Activated B cell treated with CpG ODN at 0.5 μM for 24 hours (primary cell): ENCODE results near the gene FAM168A. TPM values are rescaled to one million over a fixed set of nuclear protein-coding genes. Genes with fewer than 3 reads are reported as not detected.
A peak's percentile ranks its signal among the peaks of the same experiment; 100 is the strongest.

Source experiments
- ATAC-seq: fragments of 200-7000 bp; cut with Tn5 transposase; one replicate; pipeline ENCODE4 v1.10.0; 2021; ENCODE audit warnings: low read depth, mild to moderate bottlenecking, moderate library complexity
- CTCF ChIA-PET: fragments of 350-600 bp; sonication (Branson Sonifier 250); formaldehyde crosslinking; loops from one replicate; lab custom pipeline; 2021; ENCODE audit warnings: antibody characterized with exemption; lab: Charles Lee
- POLR2A ChIA-PET: fragments of 350-600 bp; sonication (Branson Sonifier 250); formaldehyde crosslinking; loops from one replicate; lab custom pipeline; 2021; ENCODE audit warnings: antibody characterized with exemption; lab: Charles Lee
- DNase-seq: peaks from one replicate; pipeline ENCODE4 v3.0.0; 2022
- H3K27ac Mint-ChIP-seq: one replicate; pipeline ENCODE4 v1.8.0; 2020; ENCODE audit warnings: mixed read lengths
- H3K27me3 Mint-ChIP-seq: one replicate; pipeline ENCODE4 v1.8.0; 2021; ENCODE audit warnings: mixed read lengths
- H3K36me3 Mint-ChIP-seq: one replicate; pipeline ENCODE4 v1.8.0; 2021; ENCODE audit warnings: low read depth, mixed read lengths
- H3K4me1 Mint-ChIP-seq: one replicate; pipeline ENCODE4 v1.8.0; 2021; ENCODE audit warnings: mixed read lengths
- H3K4me3 Mint-ChIP-seq: one replicate; pipeline ENCODE4 v1.8.0; 2020; ENCODE audit warnings: mild to moderate bottlenecking, mixed read lengths
- H3K9me3 Mint-ChIP-seq: one replicate; pipeline ENCODE4 v1.8.0; 2020; ENCODE audit warnings: mixed read lengths
- intact Hi-C: fragments of 100-400 bp; cut with micrococcal nuclease; formaldehyde crosslinking; loops from one replicate; pipeline ENCODE4 v1.15.1; 2024
- total RNA-seq: library from RNA; stranded (reverse); gene quantifications from 2 replicates; pipeline ENCODE4 v1.2.3, GENCODE V29; 2022
- TF ChIP-seq, protein P1 (sequence below): fragments of 200-600 bp; IDR thresholded peaks from one replicate; pipeline ENCODE4 v1.8.0; 2022; ENCODE audit warnings: antibody characterized with exemption, mild to moderate bottlenecking

FAM168A gene
- total RNA-seq, 1 donor from 2014 or later, result 16.5 TPM

DNA sequence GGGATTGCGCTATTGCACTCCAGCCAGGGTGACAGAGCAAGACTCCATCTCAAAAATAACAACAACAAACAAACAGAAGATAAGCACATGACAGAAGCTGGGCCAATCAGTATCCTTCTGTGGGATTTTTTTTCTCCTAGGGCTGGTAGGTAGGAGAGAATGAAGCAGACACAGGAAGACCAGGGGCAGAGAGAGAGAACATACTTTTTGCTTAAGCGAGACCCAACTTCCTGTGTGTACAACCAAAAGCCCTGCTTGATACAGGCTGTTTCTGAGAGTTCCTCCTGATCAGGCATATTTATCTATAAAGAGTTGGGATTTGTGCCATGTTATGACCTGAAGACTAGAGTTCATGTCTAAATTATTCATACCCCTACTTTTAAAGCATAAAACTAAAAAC lies 36.1 kb upstream of the FAM168A start:
- ATAC-seq (no peak), DNase-seq (no peak)
- Mint-ChIP-seq H3K4me1 (no peaks in the 10 kb centered on the region), H3K27ac (no peak overlapping the region), H3K27me3 (no peaks in the 10 kb centered on the region), H3K36me3 (no peaks in the 10 kb centered on the region), H3K4me3 (no peak overlapping the region), H3K9me3 (peaks cover 3% of the 10 kb centered on the region)
- POLR2A ChIA-PET, result no interaction called here
- TF ChIP-seq, protein P1, sequence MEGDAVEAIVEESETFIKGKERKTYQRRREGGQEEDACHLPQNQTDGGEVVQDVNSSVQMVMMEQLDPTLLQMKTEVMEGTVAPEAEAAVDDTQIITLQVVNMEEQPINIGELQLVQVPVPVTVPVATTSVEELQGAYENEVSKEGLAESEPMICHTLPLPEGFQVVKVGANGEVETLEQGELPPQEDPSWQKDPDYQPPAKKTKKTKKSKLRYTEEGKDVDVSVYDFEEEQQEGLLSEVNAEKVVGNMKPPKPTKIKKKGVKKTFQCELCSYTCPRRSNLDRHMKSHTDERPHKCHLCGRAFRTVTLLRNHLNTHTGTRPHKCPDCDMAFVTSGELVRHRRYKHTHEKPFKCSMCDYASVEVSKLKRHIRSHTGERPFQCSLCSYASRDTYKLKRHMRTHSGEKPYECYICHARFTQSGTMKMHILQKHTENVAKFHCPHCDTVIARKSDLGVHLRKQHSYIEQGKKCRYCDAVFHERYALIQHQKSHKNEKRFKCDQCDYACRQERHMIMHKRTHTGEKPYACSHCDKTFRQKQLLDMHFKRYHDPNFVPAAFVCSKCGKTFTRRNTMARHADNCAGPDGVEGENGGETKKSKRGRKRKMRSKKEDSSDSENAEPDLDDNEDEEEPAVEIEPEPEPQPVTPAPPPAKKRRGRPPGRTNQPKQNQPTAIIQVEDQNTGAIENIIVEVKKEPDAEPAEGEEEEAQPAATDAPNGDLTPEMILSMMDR, result no peak
- intact Hi-C loops, result no loop called here
- CTCF ChIA-PET, result no interaction called here

GRCh38 chr11:73632996-73633395 lies 35.1 kb upstream of the FAM168A start:
- no peaks in the 10 kb centered on the region for H3K36me3 Mint-ChIP-seq
- CTCF ChIA-PET, result no interaction called here
- POLR2A ChIA-PET, result interaction anchor here (0.6 kb wide), 1 partner anchor 1116 kb away, joined by 3 read pairs; no protein-coding TSS in a partner anchor
- H3K4me1 Mint-ChIP-seq, result no peaks in the 10 kb centered on the region
- peaks cover 3% of the 10 kb centered on the region for H3K9me3 Mint-ChIP-seq
- no peaks in the 10 kb centered on the region for H3K27me3 Mint-ChIP-seq
- DNase-seq (no peak), ATAC-seq (no peak)
- intact Hi-C loops, result no loop called here
- TF ChIP-seq, protein P1, result no peak
- H3K4me3 Mint-ChIP-seq, result no peak overlapping the region
- H3K27ac Mint-ChIP-seq, result no peak overlapping the region

GRCh38 chr11:73629907-73630306 lies 32.0 kb upstream of the FAM168A start:
- intact Hi-C loops, result no loop called here
- H3K27me3 Mint-ChIP-seq, result peaks cover 3% of the 10 kb centered on the region
- H3K4me1 Mint-ChIP-seq, result peaks cover 2% of the 10 kb centered on the region
- no peak overlapping the region for H3K27ac Mint-ChIP-seq
- no peak for DNase-seq
- CTCF ChIA-PET, result interaction anchor here (2.0 kb wide), 1 partner anchor 31 kb away, joined by 7 read pairs; no protein-coding TSS in a partner anchor
- H3K36me3 Mint-ChIP-seq, result no peaks in the 10 kb centered on the region
- POLR2A ChIA-PET, result no interaction called here
- TF ChIP-seq, protein P1, result no peak
- peaks cover 3% of the 10 kb centered on the region for H3K9me3 Mint-ChIP-seq
- H3K4me3 Mint-ChIP-seq, result no peak overlapping the region
- ATAC-seq, result no peak

GRCh38 chr11:73625696-73626318 lies 27.9 kb upstream of the FAM168A start:
- peak; percentile 93 for ATAC-seq
- Mint-ChIP-seq H3K4me1 (peaks cover 8% of the 10 kb centered on the region), H3K27ac (no peak overlapping the region), H3K4me3 (no peak overlapping the region), H3K9me3 (no peaks in the 10 kb centered on the region), H3K36me3 (no peaks in the 10 kb centered on the region), H3K27me3 (peaks cover 9% of the 10 kb centered on the region)
- POLR2A ChIA-PET, result interaction anchor here (0.6 to 1.5 kb wide), 2 partner anchors 27 to 35 kb away, joined by 4 to 7 read pairs; partner anchors contain the start of gene FAM168A
- CTCF ChIA-PET, result interaction anchor here (0.6 to 4.8 kb wide), 20 partner anchors 10 to 306 kb away, joined by 3 to 112 read pairs (median 4); no protein-coding TSS in a partner anchor
- TF ChIP-seq, protein P1, result peak; percentile 76
- intact Hi-C loops, result loop anchor here (1.0 kb wide), 1 partner anchor 35 kb away; no protein-coding TSS in a partner anchor
- peak; percentile 34 for DNase-seq

DNA sequence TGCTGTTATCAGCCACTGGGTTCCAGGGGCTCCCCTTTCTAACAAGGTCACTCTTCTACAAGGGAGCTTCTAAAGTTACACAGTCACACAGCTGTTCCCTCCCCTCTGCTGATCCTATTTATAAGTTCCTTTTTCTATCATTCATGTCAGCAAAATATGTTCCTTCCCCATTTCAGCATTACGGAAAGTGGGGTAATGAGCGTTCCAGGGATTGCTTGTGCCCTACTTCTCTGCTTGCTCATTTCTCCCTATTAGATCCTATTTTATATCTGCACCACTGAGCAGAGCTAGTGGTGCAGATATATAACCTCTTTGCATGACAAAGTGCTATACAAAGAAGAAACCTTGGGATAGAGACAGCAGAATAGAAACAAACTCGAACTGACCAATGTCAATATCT lies 25.8 kb upstream of the FAM168A start:
- H3K4me1 Mint-ChIP-seq, result peaks cover 8% of the 10 kb centered on the region
- no peaks in the 10 kb centered on the region for H3K9me3 Mint-ChIP-seq
- ChIA-PET CTCF (interaction anchor here (4.8 kb wide), 1 partner anchor 37 kb away, joined by 112 read pairs; no protein-coding TSS in a partner anchor), POLR2A (no interaction called here)
- DNase-seq (no peak), ATAC-seq (no peak)
- H3K27me3 Mint-ChIP-seq, result peaks cover 9% of the 10 kb centered on the region
- no peak overlapping the region for H3K4me3 Mint-ChIP-seq
- no peaks in the 10 kb centered on the region for H3K36me3 Mint-ChIP-seq
- intact Hi-C loops, result no loop called here
- TF ChIP-seq, protein P1, result no peak
- H3K27ac Mint-ChIP-seq, result no peak overlapping the region
